ENCODE results near the gene KIF25.

DNA sequence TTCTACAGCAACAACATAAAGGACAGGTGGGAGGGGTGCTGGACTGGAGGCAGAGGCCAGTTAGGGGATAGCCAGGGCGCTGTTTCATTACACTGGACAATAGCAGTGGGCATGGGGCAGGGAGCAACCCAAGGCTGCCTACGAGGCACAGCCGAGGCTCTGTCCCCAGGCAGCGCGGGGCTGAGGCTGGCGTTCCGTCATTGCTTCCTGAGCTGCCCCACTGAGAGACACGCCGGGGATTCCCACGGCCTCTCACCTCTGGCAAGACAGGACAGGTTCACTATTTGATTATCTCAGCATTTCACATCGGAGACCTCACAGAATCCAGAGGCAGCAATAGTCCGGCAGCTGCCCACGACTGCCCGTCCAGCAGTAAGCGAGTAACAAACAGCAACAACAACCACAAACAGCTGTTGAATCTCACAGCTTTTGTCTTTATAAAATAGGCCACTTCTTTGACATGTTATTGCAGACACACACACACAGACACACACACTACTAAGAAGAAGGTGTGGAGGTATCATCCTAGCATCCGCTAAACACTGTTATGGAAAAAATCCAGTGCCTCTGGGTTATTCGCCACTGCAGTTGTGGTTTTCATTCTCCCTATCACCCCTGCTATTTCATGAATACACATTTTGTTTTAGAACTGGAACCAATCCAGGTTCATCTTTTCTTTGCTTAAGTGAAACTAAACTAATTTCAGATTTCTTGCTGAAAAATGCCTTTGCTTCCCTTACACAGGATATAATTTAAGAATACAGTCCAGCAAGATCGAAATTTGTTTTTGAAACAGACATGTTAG lies 19.5 kb downstream of the KIF25 start:
- TF ChIP-seq, protein P1, sequence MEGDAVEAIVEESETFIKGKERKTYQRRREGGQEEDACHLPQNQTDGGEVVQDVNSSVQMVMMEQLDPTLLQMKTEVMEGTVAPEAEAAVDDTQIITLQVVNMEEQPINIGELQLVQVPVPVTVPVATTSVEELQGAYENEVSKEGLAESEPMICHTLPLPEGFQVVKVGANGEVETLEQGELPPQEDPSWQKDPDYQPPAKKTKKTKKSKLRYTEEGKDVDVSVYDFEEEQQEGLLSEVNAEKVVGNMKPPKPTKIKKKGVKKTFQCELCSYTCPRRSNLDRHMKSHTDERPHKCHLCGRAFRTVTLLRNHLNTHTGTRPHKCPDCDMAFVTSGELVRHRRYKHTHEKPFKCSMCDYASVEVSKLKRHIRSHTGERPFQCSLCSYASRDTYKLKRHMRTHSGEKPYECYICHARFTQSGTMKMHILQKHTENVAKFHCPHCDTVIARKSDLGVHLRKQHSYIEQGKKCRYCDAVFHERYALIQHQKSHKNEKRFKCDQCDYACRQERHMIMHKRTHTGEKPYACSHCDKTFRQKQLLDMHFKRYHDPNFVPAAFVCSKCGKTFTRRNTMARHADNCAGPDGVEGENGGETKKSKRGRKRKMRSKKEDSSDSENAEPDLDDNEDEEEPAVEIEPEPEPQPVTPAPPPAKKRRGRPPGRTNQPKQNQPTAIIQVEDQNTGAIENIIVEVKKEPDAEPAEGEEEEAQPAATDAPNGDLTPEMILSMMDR (conservative IDR thresholded peaks at IDR 0.05): no peak
- TF ChIP-seq EZH2 (IDR thresholded peaks at IDR 0.05; ENCODE audit: low read depth): no peak
